Ramos (cell line): ENCODE measurements around the gene OR10D3.
"Not testable (repeated sequence)": the region's sequence is repeated elsewhere in the genome, so short reads cannot be mapped to it uniquely, and the experiment has no call there.

ENCODE experiments used
- in situ Hi-C: fragments of 300-500 bp; cut with MboI; formaldehyde crosslinking; loops from one replicate; pipeline ENCODE4 v1.14.3; 2022; ENCODE audit warnings: low sequenced_read_pairs; ENCODE audit not compliant: unreplicated experiment

The OR10D3 gene

GRCh38 chr11:124193221-124194010 lies 10.3 kb downstream of the OR10D3 start:
- in situ Hi-C loops: loop anchor here (10.0 kb wide), 1 partner anchor 119 kb away; no protein-coding TSS in a partner anchor

- in situ Hi-C loops: loop anchor here (10.0 kb wide), 1 partner anchor 120 kb away; no protein-coding TSS in a partner anchor
These were observed 11.4 kb downstream of the OR10D3 start for GRCh38 chr11:124194293-124195188.

GRCh38 chr11:124195189-124195734 lies 12.1 kb downstream of the OR10D3 start:
- in situ Hi-C loops: loop anchor here (10.0 kb wide), 1 partner anchor 120 kb away; no protein-coding TSS in a partner anchor

- in situ Hi-C loops: loop anchor here (10.0 kb wide), 1 partner anchor 123 kb away; no protein-coding TSS in a partner anchor
These were observed 14.9 kb downstream of the OR10D3 start for GRCh38 chr11:124197999-124198398.

- in situ Hi-C loops: loop anchor here (10.0 kb wide), 1 partner anchor 124 kb away; no protein-coding TSS in a partner anchor
These were observed 15.8 kb downstream of the OR10D3 start for GRCh38 chr11:124198897-124199296.

- in situ Hi-C loops: loop anchor here (10.0 kb wide), 1 partner anchor 125 kb away; no protein-coding TSS in a partner anchor
These were observed 16.6 kb downstream of the OR10D3 start for GRCh38 chr11:124199702-124200101.

GRCh38 chr11:124200671-124201070 lies 17.5 kb downstream of the OR10D3 start:
- in situ Hi-C loops: no loop called here

GRCh38 chr11:124202951-124203350 lies 19.8 kb downstream of the OR10D3 start:
- in situ Hi-C loops: no loop called here

GRCh38 chr11:124204008-124204407 lies 20.9 kb downstream of the OR10D3 start:
- in situ Hi-C loops: no loop called here

GRCh38 chr11:124207102-124207792 lies 24.1 kb downstream of the OR10D3 start:
- in situ Hi-C loops: no loop called here

- in situ Hi-C loops: no loop called here
These were observed 26.7 kb downstream of the OR10D3 start for GRCh38 chr11:124209824-124210357.

- in situ Hi-C loops: no loop called here
These were observed 27.3 kb downstream of the OR10D3 start for GRCh38 chr11:124210421-124210820.

GRCh38 chr11:124211321-124211720 lies 28.2 kb downstream of the OR10D3 start:
- in situ Hi-C loops: no loop called here

GRCh38 chr11:124214027-124214426 lies 30.9 kb downstream of the OR10D3 start:
- in situ Hi-C loops: no loop called here

GRCh38 chr11:124219126-124219525 lies 36.0 kb downstream of the OR10D3 start:
- in situ Hi-C loops: no loop called here

- in situ Hi-C loops: no loop called here
These were observed 39.3 kb downstream of the OR10D3 start for GRCh38 chr11:124222407-124222806.

GRCh38 chr11:124224618-124225423 lies 41.7 kb downstream of the OR10D3 start:
- in situ Hi-C loops: not testable (repeated sequence)

- in situ Hi-C loops: no loop called here
These were observed 42.3 kb downstream of the OR10D3 start for GRCh38 chr11:124225471-124225870.

- in situ Hi-C loops: no loop called here
These were observed 50.2 kb downstream of the OR10D3 start for GRCh38 chr11:124233376-124233775.
